GM19467 (cell line): ENCODE measurements around the gene DNAH14.
"Not testable (repeated sequence)": the region's sequence is repeated elsewhere in the genome, so short reads cannot be mapped to it uniquely, and the experiment has no call there.

Experiments used
- ATAC-seq: cut with Tn5 transposase; IDR thresholded peaks from one replicate; pipeline ENCODE4 v1.9.1; 2021; ENCODE audit warnings: mild to moderate bottlenecking, moderate library complexity; ENCODE audit not compliant: unreplicated experiment

The DNAH14 gene

DNA sequence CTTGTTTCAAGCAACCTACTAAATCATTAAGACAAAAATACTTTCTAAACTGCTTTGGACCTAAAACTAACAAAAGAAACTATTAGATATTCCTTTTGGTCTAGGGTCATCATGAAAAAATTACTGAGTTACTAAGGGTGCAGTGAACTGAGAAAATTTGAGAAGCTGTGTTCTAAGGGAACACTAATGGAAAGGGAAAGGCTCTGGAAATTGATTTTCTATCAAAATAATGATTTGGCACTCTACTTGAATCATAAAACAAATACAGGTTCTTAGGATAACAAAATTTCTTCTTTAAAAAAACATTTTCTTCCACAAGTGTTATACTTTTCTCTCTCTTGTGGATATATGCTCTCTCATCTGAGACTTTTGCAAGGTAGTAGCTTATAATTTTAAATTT lies 213.5 kb downstream of the DNAH14 start:
- ATAC-seq = no peak

DNA sequence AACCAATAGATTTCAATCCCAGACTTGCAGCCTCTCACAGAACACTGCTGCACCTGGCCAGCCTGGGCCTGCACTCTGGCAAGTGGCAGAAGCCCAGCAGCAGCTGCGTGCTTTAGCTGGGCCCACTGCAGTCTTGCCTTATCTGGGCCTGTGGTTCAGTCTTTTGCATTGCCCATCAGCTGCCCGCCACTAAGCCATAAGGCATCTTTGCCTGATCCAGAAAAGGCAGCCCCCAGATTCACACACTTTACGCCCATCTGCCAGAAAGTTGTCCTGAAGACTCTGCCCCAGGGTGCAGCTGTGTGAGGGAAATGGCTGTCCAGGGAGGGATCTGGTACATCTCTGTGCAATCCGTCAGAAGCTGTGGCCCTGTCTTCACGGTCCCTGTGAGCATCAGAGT lies 217.0 kb downstream of the DNAH14 start:
- ATAC-seq = no peak

- ATAC-seq = not testable (repeated sequence)
These were observed 218.3 kb downstream of the DNAH14 start for GRCh38 chr1:225147791-225148190.

DNA sequence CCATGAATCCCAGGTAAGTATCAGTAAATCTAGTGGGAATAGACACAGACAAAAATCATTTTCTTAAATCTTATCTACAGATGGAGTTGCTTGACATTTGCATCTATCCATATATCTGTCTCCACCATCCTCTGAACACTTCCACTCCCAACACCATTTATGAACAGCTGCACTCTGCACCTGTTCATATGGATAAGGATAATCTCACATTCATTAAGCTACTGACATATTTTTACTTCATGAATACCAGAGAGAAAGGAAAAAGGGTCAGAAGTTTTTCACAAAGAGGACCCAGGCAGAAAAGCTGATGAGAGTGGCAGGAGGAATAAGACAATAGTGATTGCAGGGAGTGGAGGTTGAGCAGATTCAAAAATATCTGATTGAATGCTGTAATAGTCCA lies 222.6 kb downstream of the DNAH14 start:
- no peak for ATAC-seq

GRCh38 chr1:225155555-225155954 lies 226.1 kb downstream of the DNAH14 start:
- ATAC-seq = no peak

DNA sequence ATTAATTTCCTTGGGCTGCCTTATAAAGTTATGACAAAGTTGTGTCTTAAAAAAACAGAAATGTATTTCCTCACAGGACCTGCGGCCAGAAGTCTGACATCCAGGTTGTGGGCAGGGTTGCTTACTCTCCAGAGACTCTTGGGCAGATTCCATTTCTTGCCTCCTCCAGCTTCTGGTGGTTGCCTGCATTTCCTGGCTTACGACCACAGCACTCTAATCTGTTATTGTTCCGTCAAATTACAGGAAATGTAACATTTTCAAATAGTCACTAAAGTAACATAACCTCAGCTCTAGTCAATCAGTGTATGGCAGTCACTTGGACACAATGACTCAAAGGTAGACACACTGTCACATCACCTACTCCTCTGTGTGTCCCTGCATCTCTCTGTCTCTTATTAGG lies 226.8 kb downstream of the DNAH14 start:
- ATAC-seq = no peak

- ATAC-seq = no peak
These were observed 228.8 kb downstream of the DNAH14 start for GRCh38 chr1:225158291-225158690.

DNA sequence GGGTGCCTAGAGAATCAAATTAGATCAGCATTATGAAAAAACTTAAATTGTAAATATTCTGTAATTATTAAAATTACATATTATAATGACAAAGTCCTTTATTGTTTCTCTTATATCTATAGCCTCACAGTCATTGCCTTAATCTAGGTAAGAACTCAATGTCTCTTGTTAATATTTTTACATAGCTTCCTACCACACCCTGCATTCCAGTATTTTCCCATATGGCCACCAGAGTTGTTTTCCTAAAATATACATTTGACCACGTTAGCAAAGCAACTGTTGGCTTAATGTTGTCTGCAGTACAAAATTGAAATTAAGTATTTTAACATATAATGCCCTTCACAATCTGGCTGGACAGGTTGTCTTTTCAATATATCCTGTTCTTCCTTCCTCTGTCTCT lies 230.3 kb downstream of the DNAH14 start:
- no peak for ATAC-seq

DNA sequence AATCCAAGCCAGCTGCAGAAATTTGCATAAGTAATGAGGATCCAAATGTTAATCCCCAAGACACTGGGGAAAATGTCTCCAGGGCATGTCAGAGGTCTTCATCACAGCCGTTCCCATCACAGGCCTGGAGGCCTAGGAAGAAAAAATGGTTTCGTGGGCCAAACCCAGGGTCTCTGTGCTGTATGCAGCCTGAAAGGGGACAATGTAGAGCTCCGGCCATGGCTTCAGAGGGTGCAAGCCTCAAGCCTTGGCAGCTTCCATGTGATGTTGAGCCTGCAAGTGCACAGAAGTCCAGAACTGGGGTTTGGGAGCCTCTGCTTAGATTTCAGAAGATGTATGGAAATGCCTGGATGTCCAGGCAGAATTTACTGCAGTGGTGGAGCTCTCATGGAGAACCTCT lies 247.9 kb downstream of the DNAH14 start:
- not testable (repeated sequence) for ATAC-seq

DNA sequence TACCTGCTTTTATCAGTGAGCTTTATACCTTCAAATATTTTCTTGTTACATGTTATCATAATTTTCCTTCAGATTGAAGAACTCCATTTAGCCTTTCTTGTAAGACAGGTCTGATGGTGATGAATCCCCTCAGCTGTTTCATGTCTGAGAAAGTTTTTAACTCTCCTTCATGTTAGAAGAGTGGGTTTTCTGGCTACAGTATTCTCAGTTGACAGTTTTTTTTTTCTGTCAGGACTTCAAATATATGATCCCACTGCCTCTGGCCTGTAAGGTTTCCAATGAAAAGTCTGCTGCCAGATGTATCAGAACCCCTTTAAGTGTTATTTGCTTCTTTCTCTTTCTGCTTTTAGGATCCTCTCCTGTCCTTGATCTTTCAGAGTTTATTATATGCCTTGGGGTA lies 250.2 kb downstream of the DNAH14 start:
- no peak for ATAC-seq

DNA sequence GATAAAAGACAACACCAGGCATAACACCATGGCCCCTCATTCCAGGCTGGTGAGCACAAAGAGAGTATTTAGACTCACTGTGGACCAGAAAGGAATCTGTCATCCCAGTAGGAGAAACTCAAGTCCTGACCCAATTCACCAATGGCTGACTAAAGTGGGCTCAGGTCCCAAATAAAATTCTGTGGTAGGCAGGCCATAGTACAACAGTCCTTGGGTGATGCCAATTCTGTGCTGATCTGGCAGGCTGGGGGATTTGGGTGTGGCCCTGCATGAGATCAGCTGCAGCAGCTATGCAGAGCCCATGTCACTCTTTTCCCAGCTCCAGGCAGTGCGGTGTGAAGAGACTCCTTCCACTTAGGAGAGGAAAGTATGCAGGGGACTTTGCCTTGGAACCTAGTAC lies 253.2 kb downstream of the DNAH14 start:
- ATAC-seq = no peak

DNA sequence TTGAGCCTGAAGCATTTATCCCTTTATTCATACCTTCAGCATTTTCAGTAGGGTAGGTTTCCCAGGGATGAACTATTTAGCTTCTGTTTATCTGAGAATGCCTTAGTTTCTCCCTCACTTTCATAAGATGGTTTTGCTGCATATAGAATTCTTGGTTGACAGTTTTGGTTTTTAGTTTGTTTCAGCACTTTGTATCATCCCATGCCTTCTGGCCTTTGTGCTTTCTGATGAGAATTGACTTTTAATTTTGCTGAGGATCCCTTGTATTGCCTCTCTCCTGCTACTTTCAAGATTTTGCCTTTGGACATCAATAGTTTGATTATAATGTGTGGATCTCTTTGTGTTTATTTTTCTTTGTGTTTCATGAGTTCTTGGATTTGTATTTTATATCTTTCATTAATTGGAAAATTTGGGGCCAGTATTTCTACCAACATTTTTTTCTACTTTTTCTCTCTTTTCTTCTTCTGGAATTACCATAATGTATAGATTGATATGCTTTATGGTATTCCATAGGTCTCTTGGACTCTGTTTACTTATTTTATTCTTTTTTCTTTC lies 261.8 kb downstream of the DNAH14 start:
- no peak for ATAC-seq

- ATAC-seq = no peak
These were observed 272.0 kb downstream of the DNAH14 start for GRCh38 chr1:225201447-225201846.

DNA sequence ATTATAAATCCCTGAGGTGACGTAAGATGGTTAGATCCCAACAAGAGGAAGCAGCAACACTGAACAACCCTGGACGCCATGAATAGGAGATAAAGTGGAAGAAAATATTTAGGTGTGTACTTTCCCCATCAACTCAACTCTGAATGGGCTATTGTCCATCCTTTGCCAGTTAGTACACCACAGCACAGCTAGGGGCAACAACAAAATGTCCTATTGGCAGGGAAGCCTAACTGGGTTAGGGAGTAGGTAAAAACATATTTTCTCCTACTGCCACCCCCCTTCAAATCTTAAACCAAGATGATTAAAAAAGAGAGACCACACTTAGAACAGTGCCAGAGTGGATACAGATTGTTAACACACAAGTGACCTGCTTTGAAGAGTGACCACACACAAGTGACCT lies 278.3 kb downstream of the DNAH14 start:
- ATAC-seq = no peak

DNA sequence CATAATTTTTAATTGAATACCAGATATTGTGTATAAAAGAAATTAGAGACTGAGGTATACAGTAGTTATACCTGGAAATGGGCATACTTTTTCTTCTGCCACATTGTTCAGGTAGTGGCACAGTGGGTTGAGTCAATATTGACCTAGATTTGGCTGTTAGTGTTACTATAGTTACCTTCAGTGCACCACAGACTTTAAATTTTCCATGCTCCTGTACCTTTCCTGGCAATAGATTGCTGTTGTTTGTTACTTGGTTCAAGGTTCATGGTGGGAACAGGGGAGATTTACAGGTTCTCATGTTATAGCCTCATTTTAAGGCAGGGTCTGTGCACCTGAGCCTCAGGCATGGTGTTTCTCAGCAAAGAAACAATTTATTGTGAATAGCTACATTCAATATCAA lies 279.7 kb downstream of the DNAH14 start:
- no peak for ATAC-seq

GRCh38 chr1:225210180-225210579 lies 280.7 kb downstream of the DNAH14 start:
- not testable (repeated sequence) for ATAC-seq

GRCh38 chr1:225211694-225212442 lies 282.4 kb downstream of the DNAH14 start:
- ATAC-seq = not testable (repeated sequence)

DNA sequence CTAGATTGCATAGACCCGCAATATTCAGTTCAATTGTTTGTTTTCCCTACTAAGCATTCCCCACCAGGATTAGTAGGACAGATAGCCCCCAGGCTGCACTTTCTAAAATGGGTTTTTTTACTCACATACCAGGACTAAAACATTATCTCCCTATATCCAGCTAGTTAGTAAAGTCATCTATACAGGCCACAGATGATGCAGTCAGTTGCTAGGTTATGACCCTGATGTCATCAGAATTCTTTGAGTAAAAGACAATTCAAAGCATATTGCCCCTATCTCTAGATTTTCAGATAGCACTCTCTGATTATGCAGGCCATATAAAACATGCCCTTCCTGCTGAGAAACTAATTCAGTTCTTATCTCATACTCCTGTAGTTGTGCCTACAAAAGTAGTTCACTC lies 294.8 kb downstream of the DNAH14 start:
- no peak for ATAC-seq

- no peak for ATAC-seq
These were observed 296.2 kb downstream of the DNAH14 start for GRCh38 chr1:225225681-225226080.

- no peak for ATAC-seq
These were observed 299.4 kb downstream of the DNAH14 start for GRCh38 chr1:225228871-225229303.

DNA sequence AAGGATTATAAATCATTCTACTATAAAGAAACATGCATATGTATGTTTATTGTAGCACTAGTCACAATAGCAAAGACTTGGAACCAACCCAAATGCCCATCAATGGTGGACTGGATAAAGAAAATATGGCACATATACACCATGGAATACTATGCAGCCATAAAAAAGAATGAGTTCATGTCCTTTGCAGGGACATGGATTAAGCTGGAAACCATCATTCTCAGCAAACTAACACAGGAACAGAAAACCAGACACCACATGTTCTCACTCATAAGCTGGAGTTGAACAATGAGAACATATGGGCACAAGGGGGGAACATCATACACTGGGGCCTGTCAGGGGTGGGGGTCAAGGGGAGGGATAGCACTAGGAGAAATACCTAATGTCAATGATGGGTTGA lies 300.0 kb downstream of the DNAH14 start:
- ATAC-seq = not testable (repeated sequence)

GRCh38 chr1:225230483-225230882 lies 301.0 kb downstream of the DNAH14 start:
- no peak for ATAC-seq

DNA sequence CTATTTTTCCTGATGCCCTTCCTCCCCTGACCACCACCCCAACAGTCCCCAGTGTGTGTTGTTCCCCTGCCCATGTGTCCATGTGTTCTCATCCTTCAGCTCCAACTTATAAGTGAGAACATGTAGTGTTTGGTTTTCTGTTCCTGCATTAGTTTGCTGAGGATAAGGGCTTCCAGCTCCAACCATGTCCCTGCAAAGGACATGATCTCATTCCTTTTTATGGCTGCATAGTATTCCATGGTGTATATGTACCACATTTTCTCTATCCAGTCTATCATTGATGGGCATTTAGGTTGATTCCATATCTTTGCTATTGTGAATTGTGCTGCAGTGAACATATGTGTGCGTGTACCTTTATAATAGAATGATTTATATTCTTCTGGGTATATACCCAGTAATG lies 303.5 kb downstream of the DNAH14 start:
- ATAC-seq = not testable (repeated sequence)
